GM12872 (cell line): ENCODE results near the gene DOCK4.

Experiments used
- TF ChIP-seq, protein P1 (sequence below): IDR thresholded peaks from 3 replicates; pipeline ENCODE4 v1.5.1; 2011; ENCODE audit warnings: low read depth, mild to moderate bottlenecking, low read length, moderate library complexity; ENCODE audit not compliant: insufficient read depth

The DOCK4 gene

DNA sequence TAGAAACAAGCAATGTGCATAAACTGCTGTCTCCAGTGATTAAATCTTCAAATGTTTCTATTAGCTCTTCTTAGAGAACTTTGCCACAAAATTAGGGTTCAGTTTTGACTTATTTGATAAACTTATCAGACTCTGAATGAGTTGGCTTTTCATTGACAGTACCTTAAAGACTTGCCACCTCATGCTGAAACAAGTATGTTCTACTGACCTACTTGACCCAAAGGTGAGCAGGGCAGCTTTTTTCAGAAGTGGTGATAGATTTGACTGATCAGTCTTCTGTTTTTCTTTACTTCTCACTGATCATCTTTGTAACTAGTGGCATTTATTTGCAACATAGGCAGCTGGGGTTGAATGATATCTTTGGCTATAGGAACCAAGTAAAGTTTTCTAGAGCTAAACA is 8.1 kb upstream of the DOCK4 start:
- TF ChIP-seq, protein P1, sequence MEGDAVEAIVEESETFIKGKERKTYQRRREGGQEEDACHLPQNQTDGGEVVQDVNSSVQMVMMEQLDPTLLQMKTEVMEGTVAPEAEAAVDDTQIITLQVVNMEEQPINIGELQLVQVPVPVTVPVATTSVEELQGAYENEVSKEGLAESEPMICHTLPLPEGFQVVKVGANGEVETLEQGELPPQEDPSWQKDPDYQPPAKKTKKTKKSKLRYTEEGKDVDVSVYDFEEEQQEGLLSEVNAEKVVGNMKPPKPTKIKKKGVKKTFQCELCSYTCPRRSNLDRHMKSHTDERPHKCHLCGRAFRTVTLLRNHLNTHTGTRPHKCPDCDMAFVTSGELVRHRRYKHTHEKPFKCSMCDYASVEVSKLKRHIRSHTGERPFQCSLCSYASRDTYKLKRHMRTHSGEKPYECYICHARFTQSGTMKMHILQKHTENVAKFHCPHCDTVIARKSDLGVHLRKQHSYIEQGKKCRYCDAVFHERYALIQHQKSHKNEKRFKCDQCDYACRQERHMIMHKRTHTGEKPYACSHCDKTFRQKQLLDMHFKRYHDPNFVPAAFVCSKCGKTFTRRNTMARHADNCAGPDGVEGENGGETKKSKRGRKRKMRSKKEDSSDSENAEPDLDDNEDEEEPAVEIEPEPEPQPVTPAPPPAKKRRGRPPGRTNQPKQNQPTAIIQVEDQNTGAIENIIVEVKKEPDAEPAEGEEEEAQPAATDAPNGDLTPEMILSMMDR = no peak

DNA sequence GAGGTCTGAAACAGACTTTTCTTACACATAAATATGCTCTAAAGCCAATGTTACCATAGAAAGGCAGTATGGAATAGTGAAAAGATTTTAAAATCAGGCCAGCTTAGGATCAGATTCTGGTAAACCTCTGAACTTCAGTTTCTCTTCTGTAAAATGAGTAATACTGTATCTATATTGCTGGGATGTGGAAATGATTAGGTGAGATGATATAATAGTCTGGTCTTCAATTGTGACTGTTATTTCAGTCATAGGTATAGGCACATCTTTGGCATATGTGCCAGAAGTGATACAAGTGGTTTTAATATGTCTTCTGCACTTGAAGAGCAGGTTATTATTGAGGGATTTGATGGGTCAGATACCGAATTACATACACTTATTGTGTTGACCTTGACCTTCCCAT is 7.5 kb upstream of the DOCK4 start:
- TF ChIP-seq, protein P1 = no peak

GRCh38 chr7:112212571-112212970 is 6.4 kb upstream of the DOCK4 start:
- TF ChIP-seq, protein P1 = no peak

DNA sequence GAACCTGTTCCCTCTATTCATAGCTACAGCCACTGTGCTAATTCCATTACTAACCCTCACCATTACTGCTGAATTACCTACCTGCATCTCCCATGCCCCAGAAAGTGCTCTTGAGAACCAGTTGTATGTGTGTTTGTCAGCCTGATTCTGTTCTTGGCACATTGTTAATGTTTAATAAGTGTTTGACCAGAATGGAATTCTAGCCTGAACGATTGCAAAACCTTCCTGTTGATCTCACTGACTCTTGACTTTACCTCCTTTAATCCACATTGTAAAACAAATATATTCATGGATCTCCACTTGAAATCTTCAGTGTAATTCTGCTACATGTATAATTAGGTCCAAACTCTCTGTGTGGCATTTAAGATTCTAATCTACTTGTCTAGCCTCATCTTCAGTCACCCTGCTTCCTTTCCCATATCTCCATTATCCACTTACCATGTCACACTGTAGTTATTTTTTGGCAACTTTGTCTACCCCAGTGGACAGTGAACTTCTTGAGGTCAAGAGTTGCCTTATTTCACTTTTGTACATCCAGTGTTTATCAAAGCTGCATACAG is 5.2 kb upstream of the DOCK4 start:
- TF ChIP-seq, protein P1 = no peak

DNA sequence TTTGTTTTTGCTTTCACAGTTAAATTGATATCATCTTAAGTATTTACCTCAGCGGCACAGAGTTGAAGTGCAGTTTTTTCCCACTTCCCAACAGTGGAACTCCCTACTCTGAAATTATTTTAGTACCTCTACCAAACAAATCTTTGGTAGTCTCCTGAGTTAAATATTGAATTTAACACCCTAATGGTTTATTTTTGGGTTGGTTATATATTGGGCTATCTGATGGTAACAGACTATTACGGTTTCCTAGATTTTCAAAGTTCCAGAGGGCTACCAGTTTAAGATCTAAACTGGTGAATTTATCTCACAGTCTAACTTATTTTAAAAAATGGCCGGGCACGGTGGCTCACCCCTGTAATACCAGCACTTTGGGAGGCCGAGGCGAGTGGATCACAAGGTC is 1.6 kb upstream of the DOCK4 start:
- TF ChIP-seq, protein P1 = no peak

DNA sequence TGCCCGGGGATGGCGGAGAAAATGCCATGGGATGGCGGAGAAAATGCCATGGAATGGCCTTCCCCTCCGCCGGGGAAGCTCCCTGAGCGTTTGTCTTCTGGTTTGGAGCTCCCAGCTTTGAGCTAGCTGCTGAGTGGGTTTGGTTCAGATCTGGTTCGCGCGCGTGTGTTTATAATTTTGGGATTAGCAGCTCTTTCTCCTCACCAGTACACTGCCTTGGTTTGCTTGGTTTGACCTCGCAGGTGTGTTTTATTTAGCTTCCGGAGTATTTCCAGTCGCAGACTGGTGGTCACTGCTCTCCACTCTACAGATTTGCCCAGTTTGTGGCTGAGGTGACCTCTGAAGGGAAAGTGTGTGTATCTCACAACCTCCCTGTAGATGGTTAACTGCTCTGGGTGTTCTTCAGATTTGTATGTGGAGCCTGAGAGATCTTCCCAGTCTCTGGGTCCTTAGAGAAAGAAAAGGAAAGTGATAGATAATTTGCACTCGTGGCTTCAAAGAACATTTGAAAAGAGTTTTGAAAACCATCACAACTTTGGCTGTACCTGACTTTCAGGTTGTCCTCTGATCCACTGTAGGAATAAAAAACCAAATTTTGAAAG is 893 bp upstream of the DOCK4 start:
- TF ChIP-seq, protein P1 = no peak

- TF ChIP-seq, protein P1 = no peak
Measured at GRCh38 chr7:112205343-112206237, 609 bp downstream of the DOCK4 start.
